H1 (cell line): ENCODE data around the gene ENKUR.

ENCODE experiments used
- BCL11A ChIP-seq, 2 experiments: IDR thresholded peaks; one replicate each; pipeline ENCODE4 v1.6.1; 2011; ENCODE audit warnings: low read depth in 2 of 2, low read length in 2 of 2, mild to moderate bottlenecking in 2 of 2
- CHD2 ChIP-seq: IDR thresholded peaks from 2 replicates; pipeline ENCODE4 v1.6.1; 2012; ENCODE audit warnings: low read length, improper control_type of control experiment
- CREB1 ChIP-seq: IDR thresholded peaks from 2 replicates; pipeline ENCODE4 v1.6.1; 2012; ENCODE audit warnings: inconsistent platforms
- EP300 ChIP-seq, 2 experiments: IDR thresholded peaks; 1 replicate in 1 of 2; 2 replicates in 1 of 2; pipeline ENCODE4 v1.6.1; 2011 to 2012; ENCODE audit warnings: low read depth in 2 of 2, low read length in 2 of 2, mild to moderate bottlenecking in 2 of 2, borderline replicate concordance in 1 of 2, inconsistent platforms in 1 of 2, moderate library complexity in 1 of 2
- FOSL1 ChIP-seq: IDR thresholded peaks from 2 replicates; pipeline ENCODE4 v1.6.1; 2011; ENCODE audit warnings: mild to moderate bottlenecking, low read depth, low read length, moderate library complexity; ENCODE audit not compliant: insufficient read depth
- KDM1A ChIP-seq: fragments of 200-600, 300-600 bp; sonication (generic); IDR thresholded peaks from 2 replicates; pipeline ENCODE4 v1.7.1; 2016; ENCODE audit warnings: mild to moderate bottlenecking, low read length, borderline replicate concordance
- MAFK ChIP-seq: IDR thresholded peaks from 2 replicates; pipeline ENCODE4 v1.6.1; 2012; ENCODE audit warnings: low read depth, mild to moderate bottlenecking, improper control_type of control experiment, low read length
- POLR2A ChIP-seq, 2 experiments: IDR thresholded peaks; 1 replicate in 1 of 2; 2 replicates in 1 of 2; pipeline ENCODE4 v1.6.1; 2011; ENCODE audit warnings: low read depth in 2 of 2, low read length in 2 of 2, mild to moderate bottlenecking in 2 of 2; ENCODE audit errors: control extremely low read depth in 1 of 2
- POLR2AphosphoS5 ChIP-seq: IDR thresholded peaks from 2 replicates; pipeline ENCODE4 v1.6.1; 2011; ENCODE audit warnings: low read depth, low read length
- RAD21 ChIP-seq, 2 experiments: IDR thresholded peaks in 1 of 2; conservative IDR thresholded peaks in 1 of 2; 2 replicates each; pipeline ENCODE4 v1.6.1; 2011; ENCODE audit warnings: low read depth in 2 of 2, low read length in 2 of 2, improper control_type of control experiment in 1 of 2, inconsistent platforms in 1 of 2, mild to moderate bottlenecking in 1 of 2, moderate library complexity in 1 of 2
- YY1 ChIP-seq: IDR thresholded peaks from 2 replicates; pipeline ENCODE4 v1.6.1; 2011; ENCODE audit warnings: low read depth, mild to moderate bottlenecking, low read length
- TF ChIP-seq, protein P1 (sequence below), 3 experiments: IDR thresholded peaks; 1 replicate in 2 of 3; 2 replicates in 1 of 3; pipeline versions ENCODE4 v1.5.1 to v1.6.1; 2011; ENCODE audit warnings: low read length in 3 of 3, mild to moderate bottlenecking in 3 of 3, inconsistent platforms in 2 of 3, low read depth in 1 of 3, moderate library complexity in 1 of 3; ENCODE audit not compliant: insufficient read depth in 1 of 3; ENCODE audit errors: control extremely low read depth in 1 of 3
- TF ChIP-seq, protein P2 (sequence below): IDR thresholded peaks from 2 replicates; pipeline ENCODE4 v1.6.1; 2011; ENCODE audit warnings: low read depth, mild to moderate bottlenecking, low read length; ENCODE audit not compliant: insufficient read depth
- TF ChIP-seq, protein P3 (sequence below): IDR thresholded peaks from 2 replicates; pipeline ENCODE4 v1.6.1; 2012; ENCODE audit warnings: inconsistent platforms

DNA sequence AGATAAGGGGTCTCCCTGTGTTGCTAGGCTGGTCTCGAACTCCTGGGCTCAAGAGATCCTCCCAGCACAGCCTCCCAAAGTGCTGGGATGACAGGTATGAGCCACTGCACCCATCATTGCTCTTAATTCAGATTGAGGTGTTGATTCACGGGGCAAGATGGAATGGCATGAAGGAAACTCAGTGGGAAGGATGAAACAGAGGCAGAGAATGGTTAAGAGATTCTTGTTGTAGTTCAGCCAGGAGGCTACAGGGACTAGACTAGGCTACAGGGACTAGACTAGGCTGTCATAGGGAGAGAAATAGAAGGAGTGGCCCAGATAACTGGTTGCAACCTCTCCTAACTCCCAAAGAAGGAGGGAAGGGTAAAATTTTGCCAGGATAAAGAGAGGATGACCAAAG, 48.4 kb upstream of the ENKUR start:
- TF ChIP-seq RAD21 (IDR thresholded peaks at IDR 0.05 in 1 of 2, conservative IDR thresholded peaks at IDR 0.05 in 1 of 2; ENCODE audit: low read depth in 2 of 2, low read length in 2 of 2): no peak
- TF ChIP-seq, protein P1, sequence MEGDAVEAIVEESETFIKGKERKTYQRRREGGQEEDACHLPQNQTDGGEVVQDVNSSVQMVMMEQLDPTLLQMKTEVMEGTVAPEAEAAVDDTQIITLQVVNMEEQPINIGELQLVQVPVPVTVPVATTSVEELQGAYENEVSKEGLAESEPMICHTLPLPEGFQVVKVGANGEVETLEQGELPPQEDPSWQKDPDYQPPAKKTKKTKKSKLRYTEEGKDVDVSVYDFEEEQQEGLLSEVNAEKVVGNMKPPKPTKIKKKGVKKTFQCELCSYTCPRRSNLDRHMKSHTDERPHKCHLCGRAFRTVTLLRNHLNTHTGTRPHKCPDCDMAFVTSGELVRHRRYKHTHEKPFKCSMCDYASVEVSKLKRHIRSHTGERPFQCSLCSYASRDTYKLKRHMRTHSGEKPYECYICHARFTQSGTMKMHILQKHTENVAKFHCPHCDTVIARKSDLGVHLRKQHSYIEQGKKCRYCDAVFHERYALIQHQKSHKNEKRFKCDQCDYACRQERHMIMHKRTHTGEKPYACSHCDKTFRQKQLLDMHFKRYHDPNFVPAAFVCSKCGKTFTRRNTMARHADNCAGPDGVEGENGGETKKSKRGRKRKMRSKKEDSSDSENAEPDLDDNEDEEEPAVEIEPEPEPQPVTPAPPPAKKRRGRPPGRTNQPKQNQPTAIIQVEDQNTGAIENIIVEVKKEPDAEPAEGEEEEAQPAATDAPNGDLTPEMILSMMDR (IDR thresholded peaks at IDR 0.05; ENCODE audit: control extremely low read depth in 1 of 3, insufficient read depth in 1 of 3, low read depth in 1 of 3, low read length in 3 of 3): no peak
- TF ChIP-seq, protein P2, sequence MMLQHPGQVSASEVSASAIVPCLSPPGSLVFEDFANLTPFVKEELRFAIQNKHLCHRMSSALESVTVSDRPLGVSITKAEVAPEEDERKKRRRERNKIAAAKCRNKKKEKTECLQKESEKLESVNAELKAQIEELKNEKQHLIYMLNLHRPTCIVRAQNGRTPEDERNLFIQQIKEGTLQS: no peak
- TF ChIP-seq CHD2: no peak
- TF ChIP-seq EP300 (IDR thresholded peaks at IDR 0.05; ENCODE audit: borderline replicate concordance in 1 of 2, low read depth in 2 of 2, low read length in 2 of 2): no peak
- no peak for TF ChIP-seq MAFK
- TF ChIP-seq POLR2AphosphoS5: no peak
- TF ChIP-seq CREB1: no peak
- no peak for TF ChIP-seq POLR2A (IDR thresholded peaks at IDR 0.05; ENCODE audit: control extremely low read depth in 1 of 2, low read depth in 2 of 2, low read length in 2 of 2)
- no peak for TF ChIP-seq FOSL1
- TF ChIP-seq YY1: no peak
- TF ChIP-seq KDM1A: no peak
- TF ChIP-seq, protein P3, sequence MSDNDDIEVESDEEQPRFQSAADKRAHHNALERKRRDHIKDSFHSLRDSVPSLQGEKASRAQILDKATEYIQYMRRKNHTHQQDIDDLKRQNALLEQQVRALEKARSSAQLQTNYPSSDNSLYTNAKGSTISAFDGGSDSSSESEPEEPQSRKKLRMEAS: no peak
- no peak for TF ChIP-seq BCL11A (IDR thresholded peaks at IDR 0.05; ENCODE audit: low read depth in 2 of 2, low read length in 2 of 2)
